Left ventricle myocardium inferior (tissue), 1 donor: ENCODE measurements around the gene SNRPA. TPM values are rescaled to one million over a fixed set of nuclear protein-coding genes. Genes with fewer than 3 reads are reported as not detected.
A peak's percentile ranks its signal among the peaks of the same experiment; 100 is the strongest.
"Not testable (repeated sequence)": the region's sequence is repeated elsewhere in the genome, so short reads cannot be mapped to it uniquely, and the experiment has no call there.

Experiments used
- DNase-seq: peaks from one replicate; pipeline ENCODE4 v3.0.0-alpha.2; 2020
- H3K27ac ChIP-seq: fragments of 200-600 bp; replicated peaks from 2 replicates; pipeline ENCODE4 v1.8.0; 2021
- H3K27me3 ChIP-seq: fragments of 200-600 bp; 2 replicates; pipeline ENCODE4 v1.8.0; 2021; ENCODE audit warnings: low read depth
- H3K36me3 ChIP-seq: fragments of 200-600 bp; 2 replicates; pipeline ENCODE4 v1.8.0; 2021
- H3K4me1 ChIP-seq: fragments of 200-600 bp; 2 replicates; pipeline ENCODE4 v1.8.0; 2021
- H3K4me3 ChIP-seq: fragments of 200-600 bp; 2 replicates; pipeline ENCODE4 v1.8.0; 2021; ENCODE audit warnings: mild to moderate bottlenecking, moderate library complexity
- H3K9me3 ChIP-seq: fragments of 200-600 bp; replicated peaks from 2 replicates; pipeline ENCODE4 v1.8.0; 2021
- intact Hi-C: fragments of 100-400 bp; cut with micrococcal nuclease; formaldehyde crosslinking; loops from one replicate; pipeline ENCODE4 v1.11.0; 2022
- total RNA-seq: library from RNA; stranded (reverse); fragmentation: NEBNext Ultra II Directional; extraction: Animal tissue kit (Norgen Biotek cat#: 25700); gene quantifications from one replicate; pipeline ENCODE4 v1.2.1, GENCODE V29; 2021
- TF ChIP-seq, protein P1 (sequence below): fragments of 200-600 bp; IDR thresholded peaks from 2 replicates; pipeline ENCODE4 v1.8.0; 2021; ENCODE audit warnings: antibody characterized with exemption, mild to moderate bottlenecking, borderline replicate concordance
- donor health status: DM: no; HTN: yes; CAD: no; lungs with severe emphysema.

SNRPA gene
- total RNA-seq, 1 donor from 2014 or later = 27.9 TPM

DNA sequence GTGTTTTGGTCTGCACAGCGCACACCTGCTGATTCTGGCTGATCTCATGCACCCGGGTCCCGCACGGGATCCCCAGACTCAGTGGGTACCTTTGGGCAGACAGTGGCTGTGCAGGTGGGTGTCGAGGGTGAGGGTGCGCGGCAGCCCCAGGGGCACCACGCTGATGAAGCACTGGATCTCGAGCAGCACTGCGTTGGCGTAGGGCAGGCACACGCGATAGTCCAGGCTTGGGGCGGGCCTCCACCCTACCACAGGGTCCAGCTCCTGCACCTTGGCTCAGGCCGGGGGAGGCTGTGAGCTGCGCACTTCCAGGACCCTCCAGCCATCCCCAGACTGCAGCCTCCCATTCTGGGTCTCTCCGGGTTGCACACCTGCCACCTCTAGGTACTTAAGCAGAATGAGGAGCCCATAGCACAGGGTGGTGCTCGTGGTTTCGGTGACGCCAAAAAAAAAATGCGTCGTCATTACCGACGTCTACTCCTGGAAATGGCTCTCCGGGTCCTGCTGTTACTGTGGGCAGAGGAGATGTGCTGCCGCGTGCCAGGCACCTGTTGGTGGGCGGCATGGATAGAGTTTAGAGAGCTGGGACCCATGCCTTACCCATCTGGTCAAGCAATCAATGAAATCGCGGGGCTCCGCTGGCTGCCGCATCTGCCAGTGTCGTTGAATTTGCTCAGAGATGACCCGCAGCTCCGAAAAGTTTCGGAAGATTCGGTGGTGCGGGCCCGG is 58.5 kb downstream of the SNRPA start:
- H3K9me3 ChIP-seq = no peaks in the 10 kb centered on the region
- intact Hi-C loops = loop anchor here (10.0 kb wide), 1 partner anchor 145 kb away; no protein-coding TSS in a partner anchor
- peaks cover 86% of the 10 kb centered on the region for H3K4me1 ChIP-seq
- DNase-seq = no peak
- H3K4me3 ChIP-seq = peak overlapping the region; percentile 66
- peaks cover 28% of the 10 kb centered on the region for H3K36me3 ChIP-seq
- TF ChIP-seq, protein P1, sequence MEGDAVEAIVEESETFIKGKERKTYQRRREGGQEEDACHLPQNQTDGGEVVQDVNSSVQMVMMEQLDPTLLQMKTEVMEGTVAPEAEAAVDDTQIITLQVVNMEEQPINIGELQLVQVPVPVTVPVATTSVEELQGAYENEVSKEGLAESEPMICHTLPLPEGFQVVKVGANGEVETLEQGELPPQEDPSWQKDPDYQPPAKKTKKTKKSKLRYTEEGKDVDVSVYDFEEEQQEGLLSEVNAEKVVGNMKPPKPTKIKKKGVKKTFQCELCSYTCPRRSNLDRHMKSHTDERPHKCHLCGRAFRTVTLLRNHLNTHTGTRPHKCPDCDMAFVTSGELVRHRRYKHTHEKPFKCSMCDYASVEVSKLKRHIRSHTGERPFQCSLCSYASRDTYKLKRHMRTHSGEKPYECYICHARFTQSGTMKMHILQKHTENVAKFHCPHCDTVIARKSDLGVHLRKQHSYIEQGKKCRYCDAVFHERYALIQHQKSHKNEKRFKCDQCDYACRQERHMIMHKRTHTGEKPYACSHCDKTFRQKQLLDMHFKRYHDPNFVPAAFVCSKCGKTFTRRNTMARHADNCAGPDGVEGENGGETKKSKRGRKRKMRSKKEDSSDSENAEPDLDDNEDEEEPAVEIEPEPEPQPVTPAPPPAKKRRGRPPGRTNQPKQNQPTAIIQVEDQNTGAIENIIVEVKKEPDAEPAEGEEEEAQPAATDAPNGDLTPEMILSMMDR = no peak
- peak overlapping the region; percentile 99 for H3K27ac ChIP-seq
- H3K27me3 ChIP-seq = no peaks in the 10 kb centered on the region

- Histone ChIP-seq H3K4me3 (peak overlapping the region; percentile 66), H3K36me3 (peaks cover 28% of the 10 kb centered on the region), H3K9me3 (no peaks in the 10 kb centered on the region), H3K27ac (peak overlapping the region; percentile 99), H3K4me1 (peaks cover 80% of the 10 kb centered on the region), H3K27me3 (no peaks in the 10 kb centered on the region)
- DNase-seq = no peak
- intact Hi-C loops = loop anchor here (10.0 kb wide), 1 partner anchor 145 kb away; no protein-coding TSS in a partner anchor
- TF ChIP-seq, protein P1 = no peak
Measured at GRCh38 chr19:40810160-40810559, 59.2 kb downstream of the SNRPA start.

DNA sequence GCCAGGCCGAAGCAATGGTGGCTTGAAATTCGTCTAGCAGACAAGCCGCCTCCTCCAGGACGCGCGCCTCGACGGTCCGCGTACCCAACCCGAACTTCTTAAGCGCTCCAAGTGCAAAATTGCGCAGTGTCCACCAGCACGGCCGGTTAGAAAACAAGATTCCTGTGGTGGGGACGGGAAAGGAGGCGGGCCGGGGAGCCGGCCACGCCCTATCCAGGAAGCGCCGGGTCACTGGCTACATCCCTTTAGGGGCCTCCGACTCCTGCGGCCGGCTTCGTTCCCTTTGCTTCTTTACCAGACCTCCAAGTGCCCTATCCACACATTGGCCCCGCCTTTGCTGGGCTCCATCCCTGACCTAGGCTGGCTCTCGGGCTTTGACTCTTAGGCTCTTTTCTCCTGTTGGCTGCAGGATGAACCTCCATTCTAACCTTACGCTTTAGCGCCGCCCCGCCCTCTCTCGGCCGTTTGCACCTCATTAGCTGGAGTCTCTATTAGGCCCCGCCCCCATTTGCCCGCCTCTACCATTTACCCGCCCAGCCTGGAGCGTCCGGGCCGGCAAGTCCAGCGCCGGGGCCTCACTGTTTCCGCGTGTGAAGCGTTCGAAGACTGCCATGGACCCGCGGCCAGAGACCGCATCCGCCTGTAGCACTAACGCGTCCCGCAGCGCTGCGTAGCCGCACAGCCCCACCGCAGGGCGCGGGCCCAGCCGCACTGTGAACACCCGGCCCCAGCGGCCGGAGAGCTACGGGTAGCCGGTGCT is 59.8 kb downstream of the SNRPA start:
- not testable (repeated sequence) for H3K9me3 ChIP-seq, H3K27me3 ChIP-seq
- peaks cover 73% of the 10 kb centered on the region for H3K4me1 ChIP-seq
- H3K36me3 ChIP-seq = peaks cover 28% of the 10 kb centered on the region
- TF ChIP-seq, protein P1 = peak; percentile 27
- intact Hi-C loops = loop anchor here (10.0 kb wide), 1 partner anchor 146 kb away; no protein-coding TSS in a partner anchor
- DNase-seq = peak; percentile 83
- H3K27ac ChIP-seq = peak overlapping the region; percentile 99
- peak overlapping the region; percentile 66 for H3K4me3 ChIP-seq

DNA sequence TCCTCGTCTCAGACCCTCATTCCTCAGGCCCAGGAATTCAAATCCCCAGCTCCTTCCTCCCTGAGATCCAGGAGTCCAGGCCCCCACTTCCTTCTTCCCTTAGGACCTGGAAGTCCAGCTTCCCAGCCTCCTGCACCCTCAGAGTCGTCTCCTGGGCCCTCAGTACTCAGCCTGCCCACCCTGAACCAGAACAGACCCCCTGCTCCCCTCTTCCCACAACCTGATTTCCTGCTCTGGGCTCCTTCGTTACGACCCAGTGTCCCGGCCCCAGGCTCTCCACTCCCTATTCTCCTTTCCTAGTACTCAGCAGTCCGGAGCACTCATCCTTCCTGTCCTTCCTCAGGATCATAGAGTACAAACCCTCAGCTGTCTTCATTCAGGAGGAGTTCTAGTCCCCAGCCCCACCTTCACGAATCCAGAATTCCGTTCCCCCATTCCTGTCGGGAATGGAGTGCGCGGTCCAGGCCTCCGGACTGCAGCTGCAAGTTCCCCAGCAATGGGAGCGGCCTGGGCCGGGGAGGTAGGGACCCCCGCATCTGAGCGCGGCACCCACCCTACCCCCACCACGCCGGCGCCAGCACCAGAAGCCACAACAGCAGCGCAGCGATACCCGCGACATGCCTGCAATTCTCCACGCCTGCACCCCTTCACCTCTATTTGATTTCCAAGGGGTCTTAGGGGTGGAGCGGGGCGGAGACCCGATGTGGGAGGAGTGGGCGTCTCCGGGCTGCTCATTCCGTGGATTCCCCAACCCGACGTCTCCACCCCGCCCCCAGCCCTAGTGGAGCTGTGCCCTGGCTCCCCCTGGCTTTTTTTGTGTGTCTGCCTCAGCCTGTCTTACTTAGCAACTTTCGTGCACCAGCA is 60.7 kb downstream of the SNRPA start:
- H3K4me1 ChIP-seq = peaks cover 64% of the 10 kb centered on the region

GRCh38 chr19:40812571-40812970 is 61.6 kb downstream of the SNRPA start:
- DNase-seq, H3K9me3 ChIP-seq, H3K27ac ChIP-seq, H3K27me3 ChIP-seq, H3K4me3 ChIP-seq: not testable (repeated sequence)
- peaks cover 22% of the 10 kb centered on the region for H3K36me3 ChIP-seq
- intact Hi-C loops = loop anchor here (10.0 kb wide), 1 partner anchor 148 kb away; no protein-coding TSS in a partner anchor
- peaks cover 56% of the 10 kb centered on the region for H3K4me1 ChIP-seq

More for the DNA sequence above, 60.7 kb downstream of the SNRPA start:
- DNase-seq = no peak
- Histone ChIP-seq H3K4me3 (peak overlapping the region; percentile 66), H3K27me3 (no peaks in the 10 kb centered on the region), H3K36me3 (peaks cover 28% of the 10 kb centered on the region), H3K9me3 (no peaks in the 10 kb centered on the region), H3K27ac (peak overlapping the region; percentile 99)
- TF ChIP-seq, protein P1 = no peak
- intact Hi-C loops = loop anchor here (10.0 kb wide), 1 partner anchor 147 kb away; no protein-coding TSS in a partner anchor
